K562 (cell line): ENCODE data around the gene ATP10B. TPM values are rescaled to one million over a fixed set of nuclear protein-coding genes. Genes with fewer than 3 reads are reported as not detected.

ENCODE experiments used
- ATAC-seq: fragments of 200-7000 bp; cut with Tn5 transposase; 3 replicates; pipeline ENCODE4 v1.9.1; 2020; ENCODE audit warnings: moderate library complexity
- BruUV-seq: library from RNA; stranded (reverse); fragments of 400-500 nt; replicated peaks from 2 replicates; lab custom pipeline; 2021; lab: Mats Ljungman, UMichigan
- CTCF ChIA-PET: fragments of 300-600 bp; formaldehyde crosslinking; extraction: SDS; loops from one replicate; lab custom pipeline; 2021; ENCODE audit warnings: low intra/inter-chr PET ratio; lab: Yijun Ruan, JAX
- POLR2A ChIA-PET: fragments of 300-600, 350-650 bp; sonication (Branson Sonifier 250); formaldehyde crosslinking; extraction: SDS; loops from one replicate; lab custom pipeline; 2021; ENCODE audit warnings: antibody characterized with exemption, inconsistent platforms; lab: Yijun Ruan, JAX
- DNase-seq, 4 experiments: peaks; one replicate each; pipeline versions ENCODE4 v3.0.0 to v3.0.0-alpha.2; 2011 to 2018; ENCODE audit warnings: low spot score in 3 of 4, mixed read lengths in 3 of 4; ENCODE audit errors: extremely low read depth in 1 of 4
- FAIRE-seq: peaks from 2 replicates; lab custom pipeline; 2011; peaks lifted over from hg19 to GRCh38; lab: Jason Lieb, UNC
- H2AFZ ChIP-seq: 2 replicates; pipeline ENCODE4 v1.6.0; 2011; ENCODE audit warnings: low read depth, low read length, control low read depth, inconsistent platforms
- H3K27ac ChIP-seq: fragments of 200-600 bp; 3 replicates; pipeline ENCODE4 v1.8.0; 2011; ENCODE audit warnings: low read depth, mild to moderate bottlenecking, control low read depth, inconsistent platforms, low read length, moderate library complexity, mixed read lengths; ENCODE audit errors: extremely low read depth
- H3K27me3 ChIP-seq, 2 experiments: fragments of 300-600 bp in 1 of 2; 2 replicates in 1 of 2; 3 replicates in 1 of 2; pipeline versions ENCODE4 v1.6.0 to v1.8.0; 2011; ENCODE audit warnings: inconsistent platforms in 2 of 2, low read length in 2 of 2, mild to moderate bottlenecking in 1 of 2, mixed read lengths in 1 of 2, moderate library complexity in 1 of 2; ENCODE audit not compliant: control insufficient read depth in 2 of 2, insufficient read depth in 2 of 2
- H3K36me3 ChIP-seq: fragments of 300-600 bp; 3 replicates; pipeline ENCODE4 v1.8.0; 2011; ENCODE audit warnings: mild to moderate bottlenecking, low read length, inconsistent platforms; ENCODE audit not compliant: control insufficient read depth, insufficient read depth
- H3K4me1 ChIP-seq, 2 experiments: fragments of 200-600 bp in 1 of 2; replicated peaks in 1 of 2; 2 replicates in 1 of 2; 3 replicates in 1 of 2; pipeline versions ENCODE4 v1.5.1 to v1.8.0; 2011; ENCODE audit warnings: inconsistent platforms in 2 of 2, low read length in 2 of 2, mild to moderate bottlenecking in 1 of 2, mixed read lengths in 1 of 2, moderate library complexity in 1 of 2; ENCODE audit not compliant: control insufficient read depth in 2 of 2, insufficient read depth in 2 of 2
- H3K4me2 ChIP-seq: 2 replicates; pipeline ENCODE4 v1.6.1; 2011; ENCODE audit warnings: low read length, control low read depth, inconsistent platforms, mixed read lengths; ENCODE audit not compliant: insufficient read depth
- H3K4me3 ChIP-seq: fragments of 200-600 bp; sonication (generic), shearing (Covaris generic); 2 replicates; pipeline ENCODE4 v1.5.1; 2016; ENCODE audit warnings: control low read depth, inconsistent platforms
- H3K79me2 ChIP-seq: fragments of 200-600 bp; 3 replicates; pipeline ENCODE4 v1.8.0; 2011; ENCODE audit warnings: low read length, inconsistent platforms; ENCODE audit not compliant: control insufficient read depth, insufficient read depth
- H3K9ac ChIP-seq, 2 experiments: 2 replicates each; pipeline versions ENCODE4 v1.6.0 to v1.6.1; 2011; ENCODE audit warnings: low read depth in 2 of 2, low read length in 2 of 2, control low read depth in 1 of 2, inconsistent platforms in 1 of 2, mild to moderate bottlenecking in 1 of 2, mixed read lengths in 1 of 2; ENCODE audit not compliant: insufficient read depth in 1 of 2
- H3K9me1 ChIP-seq: one replicate; pipeline ENCODE4 v1.6.0; 2011; ENCODE audit warnings: inconsistent platforms, mild to moderate bottlenecking, low read length, moderate library complexity; ENCODE audit not compliant: control insufficient read depth, insufficient read depth
- H3K9me3 ChIP-seq: replicated peaks from 2 replicates; pipeline ENCODE4 v1.5.1; 2011; ENCODE audit warnings: low read depth, low read length, inconsistent platforms; ENCODE audit not compliant: control insufficient read depth, insufficient read depth
- H4K20me1 ChIP-seq: replicated peaks from 2 replicates; pipeline ENCODE4 v1.6.1; 2011; ENCODE audit warnings: low read length, inconsistent platforms, mixed read lengths; ENCODE audit not compliant: control insufficient read depth, insufficient read depth
- RBM15 ChIP-seq: fragments of 200-400 bp; formaldehyde crosslinking; IDR thresholded peaks from 2 replicates; pipeline ENCODE4 v1.6.1; 2018; ENCODE audit warnings: mild to moderate bottlenecking, low read length, moderate library complexity; ENCODE audit not compliant: insufficient read depth
- TAL1 ChIP-seq: fragments of 450-650 bp; IDR thresholded peaks from 2 replicates; pipeline ENCODE4 v1.6.1; 2016; ENCODE audit warnings: mild to moderate bottlenecking
- U2AF1 ChIP-seq: fragments of 200-400 bp; formaldehyde crosslinking; optimal IDR thresholded peaks from 2 replicates; pipeline ENCODE3; 2017; ENCODE audit warnings: mild to moderate bottlenecking, low read depth, low read length, moderate library complexity
- ZNF398 ChIP-seq: fragments of 250-450 bp; sonication (Bioruptor Pico); IDR thresholded peaks from 2 replicates; pipeline ENCODE4 v1.8.0; 2021; ENCODE audit warnings: moderate library complexity, mild to moderate bottlenecking, inconsistent platforms
- ZNF699 ChIP-seq: fragments of 250-450 bp; sonication (Bioruptor Pico); IDR thresholded peaks from 2 replicates; pipeline ENCODE4 v1.8.0; 2021; ENCODE audit warnings: mild to moderate bottlenecking, moderate library complexity; ENCODE audit not compliant: insufficient replicate concordance
- WGBS: fragments of 100-300 bp; shearing (Covaris generic); methylation state at CpG from one replicate; pipeline ENCODE4 v1.1.6; 2016; ENCODE audit warnings: low coverage, mixed read lengths; ENCODE audit not compliant: insufficient coverage; ENCODE audit errors: missing lambda C conversion rate; 5-methylcytosine and 5-hydroxymethylcytosine counted together
- in situ Hi-C: fragments of 300-500 bp; cut with MboI; formaldehyde crosslinking; loops from 4 replicates; pipeline ENCODE4 v1.15.0; 2018; ENCODE audit warnings: inconsistent platforms, mixed read lengths
- intact Hi-C: fragments of 100-400 bp; cut with micrococcal nuclease; formaldehyde crosslinking; loops from 2 replicates; pipeline ENCODE4 v1.14.2; 2022
- polyA plus RNA-seq, 8 experiments: library from polyadenylated mRNA; depleted of rRNA in 4 of 8; stranded (reverse) in 5 of 8; unstranded in 3 of 8; fragments of >200 nt; fragmentation: Nextera tagmentation in 2 of 8; fragmentation: Illumina TruSeq in 1 of 8; extraction: Ambion mirVana in 2 of 8; extraction: Trizol in 1 of 8; gene quantifications; 2 replicates each; pipeline versions ENCODE4 v1.2.1 to v1.2.3, GENCODE V29; 2011 to 2014; ENCODE audit warnings: inconsistent platforms in 1 of 8, missing spikeins in 1 of 8
- total RNA-seq, 7 experiments: library from RNA; depleted of rRNA in 6 of 7; stranded (reverse); fragments of >200 nt in 6 of 7; fragmentation: Illumina TruSeq in 2 of 7; extraction: Trizol in 2 of 7; gene quantifications; 2 replicates each; pipeline versions ENCODE4 v1.2.1 to v1.2.3, GENCODE V29; 2011 to 2021; ENCODE audit warnings: low replicate concordance in 1 of 7
- TF ChIP-seq, protein P1 (sequence below): fragments of 250-450 bp; sonication (Bioruptor Pico); IDR thresholded peaks from 2 replicates; pipeline ENCODE4 v1.5.0; 2021; ENCODE audit warnings: mild to moderate bottlenecking, moderate library complexity
- TF ChIP-seq, protein P2 (sequence below): sonication (generic); formaldehyde crosslinking; IDR thresholded peaks from 2 replicates; pipeline ENCODE4 v1.5.0; 2020; ENCODE audit warnings: missing genetic modification reagents
- TF ChIP-seq, protein P3 (sequence below): fragments of 250-450 bp; sonication (Bioruptor Pico); IDR thresholded peaks from 2 replicates; pipeline ENCODE4 v1.4.0; 2020; ENCODE audit warnings: mild to moderate bottlenecking, moderate library complexity

ATP10B gene
- total and polyA plus RNA-seq, 9 of the 15 experiments (the other 6 are each of a cell fraction or from before 2014, with no cell fraction given), result 0.04 TPM; not detected in 8

GRCh38 chr5:160685219-160685618 lies 166.8 kb downstream of the ATP10B start (continued):
- TF ChIP-seq, protein P1, sequence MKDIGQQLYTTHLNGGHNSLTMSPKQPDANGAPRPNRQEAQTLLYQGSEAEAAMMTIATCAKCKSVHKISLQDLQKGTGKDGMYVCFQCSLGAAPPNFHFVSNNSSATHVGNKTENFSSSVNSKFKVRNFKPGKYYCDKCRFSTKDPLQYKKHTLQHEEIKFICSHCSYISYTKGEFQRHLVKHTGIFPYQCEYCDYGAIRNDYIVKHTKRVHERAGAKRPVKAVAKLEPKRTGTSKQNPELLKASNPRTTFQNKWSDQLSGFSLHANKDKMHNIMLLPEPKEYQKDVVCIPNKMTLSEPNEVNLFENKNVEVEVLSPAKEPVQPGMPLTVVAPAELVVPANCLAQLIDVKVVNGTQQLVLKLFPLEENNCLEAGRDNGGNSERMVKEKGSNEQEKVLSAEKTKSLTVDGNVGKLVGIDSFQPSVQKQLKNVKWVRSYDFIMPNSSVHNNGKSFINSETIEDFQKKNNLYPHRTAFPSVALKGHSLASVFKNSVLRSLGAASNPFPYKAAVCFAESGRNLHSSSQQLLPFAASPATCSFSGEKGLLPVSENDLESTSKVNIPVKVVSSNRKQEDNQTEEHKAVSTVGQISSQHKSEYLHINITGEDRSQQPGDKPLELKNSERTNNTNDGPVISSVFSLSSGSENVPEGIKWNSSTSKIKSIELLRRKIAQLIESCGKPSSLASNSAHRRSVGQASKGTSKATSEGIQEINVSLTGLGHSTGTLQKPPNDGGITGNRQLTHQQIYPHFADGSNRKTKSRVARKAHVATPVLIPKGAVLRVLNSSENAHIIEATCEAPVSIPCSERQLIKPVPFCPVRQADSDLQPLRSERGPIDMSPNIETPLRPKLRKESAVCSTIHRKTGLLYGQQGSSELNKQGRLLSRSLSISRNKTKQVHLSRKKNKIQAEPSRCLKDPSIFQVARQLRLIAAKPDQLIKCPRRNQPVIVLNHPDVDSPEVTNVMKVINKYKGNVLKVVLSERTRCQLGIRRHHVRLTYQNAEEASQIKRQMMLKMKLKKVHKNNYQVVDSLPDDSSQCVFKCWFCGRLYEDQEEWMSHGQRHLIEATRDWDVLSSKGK (CRISPR knock-in tag), result no peak
- no peak for TF ChIP-seq ZNF699 (CRISPR knock-in tag)

GRCh38 chr5:160679567-160680309 lies 172.3 kb downstream of the ATP10B start:
- BruUV-seq, result no TSS peak
- DNase-seq (no peak), FAIRE-seq (no peak), ATAC-seq (no peak)
- H2AFZ ChIP-seq, result no peak overlapping the region
- no peaks in the 10 kb centered on the region for H3K9me1 ChIP-seq
- H3K4me2 ChIP-seq, result no peak overlapping the region
- CTCF ChIA-PET, result no interaction called here
- H3K4me1 ChIP-seq, result no peaks in the 10 kb centered on the region
- in situ Hi-C loops (no loop called here), intact Hi-C loops (no loop called here)
- WGBS, result 0% methylated on average over 6 of the region's 6 CpGs
- POLR2A ChIA-PET, result no interaction called here
- H3K36me3 ChIP-seq, result no peaks in the 10 kb centered on the region
- no peak overlapping the region for H3K9ac ChIP-seq
- no peaks in the 10 kb centered on the region for H3K27me3 ChIP-seq
- H3K27ac ChIP-seq, result no peak overlapping the region
- no peaks in the 10 kb centered on the region for H4K20me1 ChIP-seq
- no peaks in the 10 kb centered on the region for H3K9me3 ChIP-seq
- H3K4me3 ChIP-seq, result no peak overlapping the region
- H3K79me2 ChIP-seq, result no peaks in the 10 kb centered on the region
- TF ChIP-seq ZNF398 (CRISPR knock-in tag), result no peak
- TF ChIP-seq, protein P2, sequence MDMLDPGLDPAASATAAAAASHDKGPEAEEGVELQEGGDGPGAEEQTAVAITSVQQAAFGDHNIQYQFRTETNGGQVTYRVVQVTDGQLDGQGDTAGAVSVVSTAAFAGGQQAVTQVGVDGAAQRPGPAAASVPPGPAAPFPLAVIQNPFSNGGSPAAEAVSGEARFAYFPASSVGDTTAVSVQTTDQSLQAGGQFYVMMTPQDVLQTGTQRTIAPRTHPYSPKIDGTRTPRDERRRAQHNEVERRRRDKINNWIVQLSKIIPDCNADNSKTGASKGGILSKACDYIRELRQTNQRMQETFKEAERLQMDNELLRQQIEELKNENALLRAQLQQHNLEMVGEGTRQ (CRISPR knock-in tag), result no peak
- no peak for TF ChIP-seq U2AF1
- no peak for TF ChIP-seq TAL1
- TF ChIP-seq, protein P3, sequence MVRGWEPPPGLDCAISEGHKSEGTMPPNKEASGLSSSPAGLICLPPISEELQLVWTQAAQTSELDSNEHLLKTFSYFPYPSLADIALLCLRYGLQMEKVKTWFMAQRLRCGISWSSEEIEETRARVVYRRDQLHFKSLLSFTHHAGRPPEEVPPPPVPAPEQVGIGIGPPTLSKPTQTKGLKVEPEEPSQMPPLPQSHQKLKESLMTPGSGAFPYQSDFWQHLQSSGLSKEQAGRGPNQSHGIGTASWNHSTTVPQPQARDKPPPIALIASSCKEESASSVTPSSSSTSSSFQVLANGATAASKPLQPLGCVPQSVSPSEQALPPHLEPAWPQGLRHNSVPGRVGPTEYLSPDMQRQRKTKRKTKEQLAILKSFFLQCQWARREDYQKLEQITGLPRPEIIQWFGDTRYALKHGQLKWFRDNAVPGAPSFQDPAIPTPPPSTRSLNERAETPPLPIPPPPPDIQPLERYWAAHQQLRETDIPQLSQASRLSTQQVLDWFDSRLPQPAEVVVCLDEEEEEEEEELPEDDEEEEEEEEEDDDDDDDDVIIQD, result no peak
- no peak for TF ChIP-seq RBM15
